CD4-positive, alpha-beta memory T cell (primary cell): Measurements from ENCODE around the gene SLC9A9. TPM values are rescaled to one million over a fixed set of nuclear protein-coding genes. Genes with fewer than 3 reads are reported as not detected.

ENCODE experiments used
- CTCF ChIA-PET: fragments of 350-600 bp; sonication (Branson Sonifier 250); formaldehyde crosslinking; loops from one replicate; lab custom pipeline; 2021; ENCODE audit warnings: inconsistent platforms; ENCODE audit not compliant: partially characterized antibody; lab: Charles Lee
- POLR2A ChIA-PET: fragments of 350-600 bp; sonication (Branson Sonifier 250); formaldehyde crosslinking; loops from one replicate; lab custom pipeline; 2021; ENCODE audit not compliant: partially characterized antibody; lab: Charles Lee
- DNase-seq, 5 donors: peaks; one replicate each; pipeline versions ENCODE4 v3.0.0 to v3.0.0-alpha.2; 2020 to 2022; ENCODE audit warnings: mixed read lengths in 1 of 5
- H3K27ac ChIP-seq: one replicate; pipeline ENCODE4 v1.7.0; 2013; ENCODE audit warnings: low read depth, low read length
- H3K27me3 ChIP-seq: 2 replicates; pipeline ENCODE4 v1.7.0; 2013; ENCODE audit warnings: mild to moderate bottlenecking, low read length, moderate library complexity; ENCODE audit not compliant: insufficient read depth
- H3K36me3 ChIP-seq: 2 replicates; pipeline ENCODE4 v1.7.0; 2013; ENCODE audit warnings: mild to moderate bottlenecking, low read length, moderate library complexity; ENCODE audit not compliant: insufficient read depth
- H3K4me1 ChIP-seq: 2 replicates; pipeline ENCODE4 v1.7.0; 2013; ENCODE audit warnings: mild to moderate bottlenecking, low read length, moderate library complexity; ENCODE audit not compliant: insufficient read depth
- H3K4me3 ChIP-seq, 2 donors: one replicate each; pipeline ENCODE4 v1.7.0; 2013; ENCODE audit warnings: low read length in 2 of 2, mild to moderate bottlenecking in 1 of 2
- H3K9me3 ChIP-seq, 2 donors: one replicate each; pipeline ENCODE4 v1.7.0; 2013; ENCODE audit warnings: low read length in 2 of 2, control low read depth in 1 of 2; ENCODE audit not compliant: control insufficient read depth in 1 of 2
- H3K27ac Mint-ChIP-seq, 7 donors: one replicate each; pipeline ENCODE4 v1.8.0; 2020 to 2021; ENCODE audit warnings: mixed read lengths in 7 of 7, mild to moderate bottlenecking in 6 of 7, inconsistent platforms in 3 of 7, moderate library complexity in 3 of 7
- H3K27me3 Mint-ChIP-seq, 2 donors: one replicate each; pipeline ENCODE4 v1.8.0; 2020 to 2021; ENCODE audit warnings: mixed read lengths in 2 of 2
- H3K36me3 Mint-ChIP-seq, 2 donors: one replicate each; pipeline ENCODE4 v1.8.0; 2020 to 2021; ENCODE audit warnings: mixed read lengths in 2 of 2, inconsistent platforms in 1 of 2, mild to moderate bottlenecking in 1 of 2
- H3K4me1 Mint-ChIP-seq, 4 donors: one replicate each; pipeline ENCODE4 v1.8.0; 2020 to 2021; ENCODE audit warnings: mixed read lengths in 4 of 4, mild to moderate bottlenecking in 1 of 4
- H3K4me3 Mint-ChIP-seq, 8 donors: one replicate each; pipeline ENCODE4 v1.8.0; 2020 to 2021; ENCODE audit warnings: mixed read lengths in 8 of 8, mild to moderate bottlenecking in 7 of 8, moderate library complexity in 6 of 8, inconsistent platforms in 3 of 8
- H3K9me3 Mint-ChIP-seq, 8 donors: one replicate each; pipeline ENCODE4 v1.8.0; 2020 to 2021; ENCODE audit warnings: mixed read lengths in 8 of 8, mild to moderate bottlenecking in 5 of 8, inconsistent platforms in 3 of 8, moderate library complexity in 1 of 8
- intact Hi-C: fragments of 100-400 bp; cut with micrococcal nuclease; formaldehyde crosslinking; loops from one replicate; pipeline ENCODE4 v1.15.1; 2023
- polyA plus RNA-seq, 2 donors: library from polyadenylated mRNA; unstranded; fragments of 300-500 nt; fragmentation: Illumina TruSeq; gene quantifications; one replicate each; pipeline ENCODE4 v1.2.3, GENCODE V29; 2021
- total RNA-seq, 2 experiments: library from RNA; stranded (reverse); gene quantifications; one replicate each; pipeline ENCODE4 v1.2.3, GENCODE V29; 2021

The SLC9A9 gene
- total and polyA plus RNA-seq, 4 experiments from 2014 or later: 30.8 to 35.5 (median 34.4) TPM

GRCh38 chr3:143343031-143343430 lies 505.2 kb downstream of the SLC9A9 start:
- no peak overlapping the region for H3K27ac Mint-ChIP-seq
- POLR2A ChIA-PET: no interaction called here
- H3K4me3 ChIP-seq: no peak overlapping the region

GRCh38 chr3:143339451-143339850 lies 508.8 kb downstream of the SLC9A9 start:
- intact Hi-C loops: no loop called here
- Mint-ChIP-seq H3K9me3 (peaks cover 0 to 2% (median 0%) of the 10 kb centered on the region in 8 donors), H3K36me3 (peaks cover 0 to 31% of the 10 kb centered on the region in 2 donors), H3K4me3 (no peak overlapping the region), H3K27ac (no peak overlapping the region), H3K27me3 (no peaks in the 10 kb centered on the region), H3K4me1 (peaks cover 0 to 4% (median under 1%) of the 10 kb centered on the region in 4 donors)
- no peak overlapping the region for H3K27ac ChIP-seq
- no peaks in the 10 kb centered on the region for H3K36me3 ChIP-seq
- CTCF ChIA-PET: no interaction called here
- no peaks in the 10 kb centered on the region for H3K27me3 ChIP-seq
- no peaks in the 10 kb centered on the region for H3K4me1 ChIP-seq
- POLR2A ChIA-PET: no interaction called here
- no peak overlapping the region for H3K4me3 ChIP-seq
- H3K9me3 ChIP-seq: no peaks in the 10 kb centered on the region
- DNase-seq: no peak

More at GRCh38 chr3:143343031-143343430, 505.2 kb downstream of the SLC9A9 start:
- intact Hi-C loops: no loop called here
- Histone ChIP-seq H3K9me3 (no peaks in the 10 kb centered on the region), H3K4me1 (peaks cover 9% of the 10 kb centered on the region), H3K36me3 (no peaks in the 10 kb centered on the region), H3K27ac (no peak overlapping the region), H3K27me3 (no peaks in the 10 kb centered on the region)
- Mint-ChIP-seq H3K27me3 (no peaks in the 10 kb centered on the region), H3K4me1 (peaks cover 9 to 23% (median 16%) of the 10 kb centered on the region in 4 donors), H3K36me3 (peaks cover 2 to 21% of the 10 kb centered on the region in 2 donors), H3K4me3 (no peak overlapping the region), H3K9me3 (no peaks in the 10 kb centered on the region)
- no peak for DNase-seq
- CTCF ChIA-PET: interaction anchor here (0.9 kb wide), 1 partner anchor 10 kb away, joined by 4 read pairs; no protein-coding TSS in a partner anchor

GRCh38 chr3:143337387-143337786 lies 510.9 kb downstream of the SLC9A9 start:
- Mint-ChIP-seq H3K9me3 (peaks cover 0 to 4% (median 0%) of the 10 kb centered on the region in 8 donors), H3K36me3 (peaks cover 0 to 31% of the 10 kb centered on the region in 2 donors), H3K27ac (no peak overlapping the region), H3K27me3 (no peaks in the 10 kb centered on the region), H3K4me3 (no peak overlapping the region), H3K4me1 (no peaks in the 10 kb centered on the region)
- Histone ChIP-seq H3K4me1 (no peaks in the 10 kb centered on the region), H3K27ac (no peak overlapping the region), H3K36me3 (no peaks in the 10 kb centered on the region), H3K4me3 (no peak overlapping the region), H3K27me3 (no peaks in the 10 kb centered on the region), H3K9me3 (no peaks in the 10 kb centered on the region)
- POLR2A ChIA-PET: no interaction called here
- intact Hi-C loops: no loop called here
- CTCF ChIA-PET: no interaction called here
- no peak for DNase-seq

- Mint-ChIP-seq H3K4me1 (no peaks in the 10 kb centered on the region), H3K4me3 (no peak overlapping the region), H3K27me3 (no peaks in the 10 kb centered on the region), H3K27ac (no peak overlapping the region), H3K36me3 (peaks cover 0 to 33% of the 10 kb centered on the region in 2 donors), H3K9me3 (peaks cover 0 to 4% (median 0%) of the 10 kb centered on the region in 8 donors)
- Histone ChIP-seq H3K27me3 (no peaks in the 10 kb centered on the region), H3K27ac (no peak overlapping the region), H3K4me3 (no peak overlapping the region), H3K4me1 (no peaks in the 10 kb centered on the region), H3K36me3 (no peaks in the 10 kb centered on the region), H3K9me3 (no peaks in the 10 kb centered on the region)
- CTCF ChIA-PET: no interaction called here
- intact Hi-C loops: no loop called here
- DNase-seq: no peak
- POLR2A ChIA-PET: no interaction called here
These were observed 514.0 kb downstream of the SLC9A9 start for GRCh38 chr3:143334231-143334630.

- CTCF ChIA-PET: no interaction called here
- H3K27ac Mint-ChIP-seq: no peak overlapping the region
- peaks cover 0 to 31% of the 10 kb centered on the region in 2 donors for H3K36me3 Mint-ChIP-seq
These were observed 514.9 kb downstream of the SLC9A9 start for GRCh38 chr3:143333367-143333766.

GRCh38 chr3:143332026-143332425 lies 516.2 kb downstream of the SLC9A9 start:
- Mint-ChIP-seq H3K36me3 (peaks cover 0 to 21% of the 10 kb centered on the region in 2 donors), H3K4me1 (peaks cover 0 to 2% (median 0%) of the 10 kb centered on the region in 4 donors), H3K27ac (no peak overlapping the region), H3K9me3 (peaks cover 0 to 2% (median 0%) of the 10 kb centered on the region in 8 donors), H3K4me3 (no peak overlapping the region), H3K27me3 (no peaks in the 10 kb centered on the region)
- Histone ChIP-seq H3K4me1 (no peaks in the 10 kb centered on the region), H3K9me3 (no peaks in the 10 kb centered on the region), H3K36me3 (no peaks in the 10 kb centered on the region), H3K27ac (no peak overlapping the region), H3K27me3 (no peaks in the 10 kb centered on the region), H3K4me3 (no peak overlapping the region)
- no peak for DNase-seq
- ChIA-PET CTCF (no interaction called here), POLR2A (no interaction called here)
- intact Hi-C loops: no loop called here

More at GRCh38 chr3:143333367-143333766, 514.9 kb downstream of the SLC9A9 start:
- no peaks in the 10 kb centered on the region for H3K4me1 ChIP-seq
- DNase-seq: no peak
- H3K27me3 ChIP-seq: no peaks in the 10 kb centered on the region
- Mint-ChIP-seq H3K27me3 (no peaks in the 10 kb centered on the region), H3K4me1 (no peaks in the 10 kb centered on the region), H3K4me3 (no peak overlapping the region), H3K9me3 (peaks cover 0 to 4% (median 0%) of the 10 kb centered on the region in 8 donors)
- POLR2A ChIA-PET: no interaction called here
- H3K36me3 ChIP-seq: no peaks in the 10 kb centered on the region
- H3K9me3 ChIP-seq: no peaks in the 10 kb centered on the region
- intact Hi-C loops: no loop called here
- no peak overlapping the region for H3K27ac ChIP-seq
- no peak overlapping the region for H3K4me3 ChIP-seq

- Histone ChIP-seq H3K27me3 (no peaks in the 10 kb centered on the region), H3K36me3 (no peaks in the 10 kb centered on the region), H3K4me3 (no peak overlapping the region), H3K27ac (no peak overlapping the region), H3K4me1 (no peaks in the 10 kb centered on the region), H3K9me3 (no peaks in the 10 kb centered on the region)
- no peak for DNase-seq
- H3K27me3 Mint-ChIP-seq: no peaks in the 10 kb centered on the region
- CTCF ChIA-PET: no interaction called here
- H3K4me3 Mint-ChIP-seq: no peak overlapping the region
- peaks cover 0 to 5% (median 1%) of the 10 kb centered on the region in 4 donors for H3K4me1 Mint-ChIP-seq
- H3K27ac Mint-ChIP-seq: no peak overlapping the region
- peaks cover 0 to 2% (median 0%) of the 10 kb centered on the region in 8 donors for H3K9me3 Mint-ChIP-seq
- H3K36me3 Mint-ChIP-seq: peaks cover 2 to 20% of the 10 kb centered on the region in 2 donors
- POLR2A ChIA-PET: no interaction called here
- intact Hi-C loops: no loop called here
These were observed 516.9 kb downstream of the SLC9A9 start for GRCh38 chr3:143331350-143331749.
